Stimulated activated CD4-positive, alpha-beta T cell treated with anti-CD3 and anti-CD28 coated beads, Interleukin-12 subunit alpha, Interleukin-12 subunit beta, amount 100 ng/mL, for 48 hours (primary cell): ENCODE results near the gene P2RX1.
"Not testable (repeated sequence)": the region's sequence is repeated elsewhere in the genome, so short reads cannot be mapped to it uniquely, and the experiment has no call there.

Experiments
- DNase-seq, 3 donors: peaks; one replicate each; pipeline ENCODE4 v3.0.0-alpha.2; 2020; ENCODE audit warnings: low read depth in 2 of 3, low spot score in 1 of 3

The P2RX1 gene

GRCh38 chr17:3952186-3952585, 35.9 kb upstream of the P2RX1 start:
- DNase-seq = no peak

GRCh38 chr17:3951420-3951819, 35.2 kb upstream of the P2RX1 start:
- no peak for DNase-seq

- no peak for DNase-seq
These were observed 34.7 kb upstream of the P2RX1 start for GRCh38 chr17:3951003-3951402.

- DNase-seq = no peak
These were observed 34.3 kb upstream of the P2RX1 start for GRCh38 chr17:3950584-3950983.

- DNase-seq = no peak
These were observed 33.2 kb upstream of the P2RX1 start for GRCh38 chr17:3949418-3949817.

- DNase-seq = not testable (repeated sequence)
These were observed 32.3 kb upstream of the P2RX1 start for GRCh38 chr17:3948551-3948950.

- DNase-seq = no peak
These were observed 31.1 kb upstream of the P2RX1 start for GRCh38 chr17:3947318-3947810.

- DNase-seq = no peak
These were observed 30.5 kb upstream of the P2RX1 start for GRCh38 chr17:3946711-3947235.

GRCh38 chr17:3944485-3945388, 28.5 kb upstream of the P2RX1 start:
- DNase-seq = peak; percentile 21 to 46 (median 25)

GRCh38 chr17:3943240-3943891, 27.1 kb upstream of the P2RX1 start:
- no peak for DNase-seq

GRCh38 chr17:3940965-3941698, 24.9 kb upstream of the P2RX1 start:
- no peak for DNase-seq

- DNase-seq = no peak
These were observed 21.1 kb upstream of the P2RX1 start for GRCh38 chr17:3937359-3937758.

GRCh38 chr17:3935825-3936355, 19.6 kb upstream of the P2RX1 start:
- DNase-seq = no peak

GRCh38 chr17:3935140-3935542, 18.9 kb upstream of the P2RX1 start:
- DNase-seq = peak in 1 of 3 donors; percentile 13

GRCh38 chr17:3929764-3930163, 13.5 kb upstream of the P2RX1 start:
- DNase-seq = no peak

GRCh38 chr17:3929181-3929580, 12.9 kb upstream of the P2RX1 start:
- no peak for DNase-seq

GRCh38 chr17:3928406-3928805, 12.1 kb upstream of the P2RX1 start:
- no peak for DNase-seq

- no peak for DNase-seq
These were observed 11.5 kb upstream of the P2RX1 start for GRCh38 chr17:3927628-3928340.

GRCh38 chr17:3926860-3927627, 10.8 kb upstream of the P2RX1 start:
- DNase-seq = no peak
